SIG-M5 treated with dmso at 0.1 percent for 504 hours (cell line): Measurements from ENCODE around the gene UBAC2.
"Not testable (repeated sequence)": the region's sequence is repeated elsewhere in the genome, so short reads cannot be mapped to it uniquely, and the experiment has no call there.

Source experiments
- DNase-seq: peaks from one replicate; lab custom pipeline; 2025; ENCODE audit not compliant: unreplicated experiment; lab: John Stamatoyannopoulos, UW

The UBAC2 gene

GRCh38 chr13:99386911-99387788, 186.5 kb downstream of the UBAC2 start:
- peak; percentile 31 for DNase-seq

GRCh38 chr13:99388334-99388923, 187.8 kb downstream of the UBAC2 start:
- DNase-seq: no peak

GRCh38 chr13:99389094-99389493, 188.4 kb downstream of the UBAC2 start:
- DNase-seq: not testable (repeated sequence)

- no peak for DNase-seq
These were observed 189.1 kb downstream of the UBAC2 start for GRCh38 chr13:99389520-99390304.

GRCh38 chr13:99390601-99391000, 189.9 kb downstream of the UBAC2 start:
- no peak for DNase-seq

GRCh38 chr13:99391781-99392469, 191.3 kb downstream of the UBAC2 start:
- no peak for DNase-seq

GRCh38 chr13:99392470-99393135, 191.9 kb downstream of the UBAC2 start:
- DNase-seq: no peak

GRCh38 chr13:99393391-99393790, 192.7 kb downstream of the UBAC2 start:
- DNase-seq: not testable (repeated sequence)

GRCh38 chr13:99393791-99394735, 193.4 kb downstream of the UBAC2 start:
- DNase-seq: no peak

- no peak for DNase-seq
These were observed 194.8 kb downstream of the UBAC2 start for GRCh38 chr13:99395436-99395835.

- DNase-seq: no peak
These were observed 195.8 kb downstream of the UBAC2 start for GRCh38 chr13:99396446-99396845.

GRCh38 chr13:99398071-99398470, 197.4 kb downstream of the UBAC2 start:
- no peak for DNase-seq

- no peak for DNase-seq
These were observed 198.4 kb downstream of the UBAC2 start for GRCh38 chr13:99398916-99399622.

- DNase-seq: no peak
These were observed 198.9 kb downstream of the UBAC2 start for GRCh38 chr13:99399623-99399974.

- no peak for DNase-seq
These were observed 202.9 kb downstream of the UBAC2 start for GRCh38 chr13:99403458-99403971.

- no peak for DNase-seq
These were observed 203.5 kb downstream of the UBAC2 start for GRCh38 chr13:99404005-99404755.

- no peak for DNase-seq
These were observed 205.3 kb downstream of the UBAC2 start for GRCh38 chr13:99405966-99406365.

- peak; percentile 84 for DNase-seq
These were observed 206.1 kb downstream of the UBAC2 start for GRCh38 chr13:99406799-99407201.
